HepG2 (cell line): ENCODE results near the gene XPR1. TPM values are rescaled to one million over a fixed set of nuclear protein-coding genes. Genes with fewer than 3 reads are reported as not detected.

Experiments used
- CERS6 ChIP-seq: sonication (generic); formaldehyde crosslinking; IDR thresholded peaks from 2 replicates; pipeline ENCODE4 v1.5.0; 2020; ENCODE audit warnings: missing genetic modification reagents
- IRF1 ChIP-seq: sonication (generic); formaldehyde crosslinking; IDR thresholded peaks from 2 replicates; pipeline ENCODE4 v1.4.0; 2020; ENCODE audit warnings: low read depth, mild to moderate bottlenecking, missing genetic modification reagents
- KLF15 ChIP-seq: sonication (generic); formaldehyde crosslinking; IDR thresholded peaks from 2 replicates; pipeline ENCODE4 v1.8.1; 2023; ENCODE audit warnings: borderline replicate concordance, mild to moderate bottlenecking, inconsistent platforms, missing genetic modification reagents, mixed read lengths
- REST ChIP-seq, 2 experiments: IDR thresholded peaks; 2 replicates each; pipeline ENCODE4 v1.6.1; 2011 to 2012; ENCODE audit warnings: low read length in 2 of 2, borderline replicate concordance in 1 of 2, low read depth in 1 of 2, mild to moderate bottlenecking in 1 of 2, moderate library complexity in 1 of 2
- TIGD3 ChIP-seq: sonication (generic); formaldehyde crosslinking; IDR thresholded peaks from 2 replicates; pipeline ENCODE4 v1.5.1; 2020; ENCODE audit warnings: mild to moderate bottlenecking, missing genetic modification reagents, borderline replicate concordance
- UBTF ChIP-seq: sonication (generic); formaldehyde crosslinking; IDR thresholded peaks from 2 replicates; pipeline ENCODE4 v1.4.0; 2020; ENCODE audit warnings: mild to moderate bottlenecking, missing genetic modification reagents
- ZNF17 ChIP-seq: sonication (generic); formaldehyde crosslinking; IDR thresholded peaks from 2 replicates; pipeline ENCODE4 v1.5.0; 2020; ENCODE audit warnings: mild to moderate bottlenecking, missing genetic modification reagents
- ZNF275 ChIP-seq: sonication (generic); formaldehyde crosslinking; IDR thresholded peaks from 2 replicates; pipeline ENCODE4 v1.8.0; 2022; ENCODE audit warnings: missing genetic modification reagents, mild to moderate bottlenecking, inconsistent platforms, borderline replicate concordance
- ZNF430 ChIP-seq: sonication (generic); formaldehyde crosslinking; IDR thresholded peaks from 2 replicates; pipeline ENCODE4 v1.9.0; 2021; ENCODE audit warnings: mild to moderate bottlenecking, missing genetic modification reagents
- ZNF550 ChIP-seq: sonication (generic); formaldehyde crosslinking; IDR thresholded peaks from 2 replicates; pipeline ENCODE4 v1.4.0; 2020; ENCODE audit warnings: mild to moderate bottlenecking, missing genetic modification reagents, borderline replicate concordance
- ZNF770 ChIP-seq: sonication (generic); formaldehyde crosslinking; IDR thresholded peaks from 2 replicates; pipeline ENCODE4 v1.5.0; 2020; ENCODE audit warnings: mild to moderate bottlenecking, missing genetic modification reagents
- ZNF850 ChIP-seq: sonication (generic); formaldehyde crosslinking; conservative IDR thresholded peaks from 2 replicates; pipeline ENCODE4 v1.9.0; 2021; ENCODE audit warnings: mild to moderate bottlenecking, missing genetic modification reagents
- ZSCAN30 ChIP-seq: sonication (generic); formaldehyde crosslinking; IDR thresholded peaks from 2 replicates; pipeline ENCODE4 v1.5.0; 2020; ENCODE audit warnings: mild to moderate bottlenecking, missing genetic modification reagents
- polyA plus RNA-seq, 8 experiments: library from polyadenylated mRNA; depleted of rRNA in 3 of 8; stranded (reverse) in 7 of 8; unstranded in 1 of 8; fragments of >200 nt; fragmentation: Illumina TruSeq in 4 of 8; extraction: Trizol in 4 of 8; gene quantifications; 2 replicates each; pipeline versions ENCODE4 v1.2.1 to v1.2.3, GENCODE V29; 2011 to 2016; ENCODE audit warnings: low read depth in 4 of 8, missing spikeins in 1 of 8, mixed read lengths in 1 of 8; ENCODE audit not compliant: insufficient read depth in 1 of 8
- total RNA-seq, 5 experiments: library from RNA; depleted of rRNA; stranded (reverse); fragments of >200 nt; fragmentation: Illumina TruSeq; extraction: Trizol; gene quantifications; 2 replicates each; pipeline ENCODE4 v1.2.3, GENCODE V29; 2016; ENCODE audit warnings: low read depth in 1 of 5

The XPR1 gene
- total and polyA plus RNA-seq, 2 of the 13 experiments (the other 11 are each of a cell fraction or from before 2014, with no cell fraction given): 22.3 to 23.6 TPM

- TF ChIP-seq REST (IDR thresholded peaks at IDR 0.05; ENCODE audit: borderline replicate concordance in 1 of 2, low read depth in 1 of 2, low read length in 2 of 2) (no peak), KLF15 (CRISPR knock-in tag) (no peak), ZNF850 (CRISPR knock-in tag) (no peak), ZNF17 (CRISPR knock-in tag) (no peak), ZNF770 (CRISPR knock-in tag) (0 out of 2 replicates have a peak, but pooled peaks have one; percentile 25), ZNF550 (CRISPR knock-in tag) (no peak), ZNF275 (CRISPR knock-in tag) (no peak), IRF1 (CRISPR knock-in tag) (no peak), UBTF (CRISPR knock-in tag) (no peak), ZSCAN30 (CRISPR knock-in tag) (no peak), TIGD3 (CRISPR knock-in tag) (no peak), CERS6 (CRISPR knock-in tag) (no peak), ZNF430 (CRISPR knock-in tag) (no peak)
Measured at GRCh38 chr1:180586671-180587155, 45.1 kb upstream of the XPR1 start (continued).
